Activated CD4-positive, CD25-positive, alpha-beta regulatory T cell treated with anti-CD3 and anti-CD28 coated beads, Interleukin-2, amount 50 U/mL, for 72 hours (primary cell): Measurements from ENCODE around the gene PEX11B.

ENCODE experiments used
- DNase-seq: peaks from one replicate; pipeline ENCODE4 v3.0.0; 2021

PEX11B gene

GRCh38 chr1:145863282-145864018 is 55.1 kb downstream of the PEX11B start:
- no peak for DNase-seq
